ENCODE measurements around the gene PAM.
"Not testable (repeated sequence)": the region's sequence is repeated elsewhere in the genome, so short reads cannot be mapped to it uniquely, and the experiment has no call there.

DNA sequence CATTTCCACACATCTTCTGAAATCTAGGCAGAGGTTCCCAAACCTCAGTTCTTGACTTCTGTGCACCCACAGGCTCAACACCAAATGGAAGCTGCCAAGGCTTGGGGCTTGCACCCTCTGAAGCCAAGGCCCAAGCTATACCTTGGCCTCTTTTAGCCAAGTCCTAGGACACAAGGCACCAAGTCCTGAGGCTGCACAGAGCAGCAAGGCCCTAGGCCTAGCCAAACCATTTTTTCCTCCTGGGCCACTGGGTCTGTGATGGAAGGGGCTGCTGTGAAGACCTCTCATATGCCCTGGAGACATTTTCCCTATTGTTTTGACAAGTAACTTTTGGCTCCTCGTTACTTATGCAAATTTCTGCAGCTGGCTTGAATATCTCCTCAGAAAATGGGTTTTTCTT, 244.5 kb downstream of the PAM start:
- TF ChIP-seq EP300, CTCF (IDR thresholded peaks at IDR 0.05): not testable (repeated sequence)
